Transverse colon (tissue), 4 donors: Measurements from ENCODE around the gene GPR107. TPM values are rescaled to one million over a fixed set of nuclear protein-coding genes. Genes with fewer than 3 reads are reported as not detected.

Experiments used
- DNase-seq: peaks from one replicate; pipeline ENCODE4 v3.0.0-alpha.2; 2019
- H3K27ac ChIP-seq, 4 donors: fragments of 200-600 bp; sonication (generic); 2 replicates each; pipeline ENCODE4 v1.5.1; 2016 to 2018; ENCODE audit warnings: inconsistent platforms in 4 of 4
- H3K27me3 ChIP-seq: fragments of 200-600 bp; sonication (generic); 2 replicates; pipeline ENCODE4 v1.5.1; 2017; ENCODE audit warnings: inconsistent platforms
- H3K36me3 ChIP-seq, 4 donors: fragments of 200-600 bp; sonication (generic); 2 replicates each; pipeline ENCODE4 v1.5.1; 2017 to 2019; ENCODE audit warnings: inconsistent platforms in 4 of 4
- H3K4me1 ChIP-seq, 4 donors: fragments of 200-600 bp; sonication (generic); 2 replicates each; pipeline ENCODE4 v1.5.1; 2017 to 2020; ENCODE audit warnings: inconsistent platforms in 4 of 4
- H3K4me3 ChIP-seq, 4 donors: fragments of 200-600 bp; sonication (generic); 1 replicate in 1 of 4; 2 replicates in 3 of 4; pipeline versions ENCODE4 v1.5.1 to v1.6.1; 2017 to 2019; ENCODE audit warnings: inconsistent platforms in 4 of 4
- H3K9me3 ChIP-seq, 2 donors: fragments of 200-600 bp; sonication (generic); 2 replicates each; pipeline ENCODE4 v1.5.1; 2017 to 2019; ENCODE audit warnings: inconsistent platforms in 2 of 2
- EP300 ChIP-seq: sonication (generic); formaldehyde crosslinking; IDR thresholded peaks from one replicate; pipeline ENCODE4 v1.6.1; 2017; ENCODE audit warnings: antibody characterized with exemption, low read depth
- POLR2A ChIP-seq: fragments of 450-650 bp; IDR thresholded peaks from one replicate; pipeline ENCODE4 v1.6.1; 2016; ENCODE audit warnings: antibody characterized with exemption, mild to moderate bottlenecking, moderate library complexity
- POLR2AphosphoS5 ChIP-seq, 3 donors: sonication (generic); formaldehyde crosslinking; IDR thresholded peaks; one replicate each; pipeline ENCODE4 v1.6.1; 2016; ENCODE audit warnings: antibody characterized with exemption in 3 of 3
- WGBS, 2 donors: methylation state at CpG; one replicate each; pipeline ENCODE4 v1.1.5; 2018; ENCODE audit warnings: low coverage in 1 of 2; 5-methylcytosine and 5-hydroxymethylcytosine counted together
- in situ Hi-C, 4 donors: fragments of 200-750 bp; cut with MboI; loops; one replicate each; pipeline versions ENCODE4 v1.15.0 to v1.15.1; 2017; ENCODE audit warnings: low sequenced_read_pairs in 3 of 4, low pct_ligation_motif_present in 1 of 4, low pct_unique_long_range_greater_than_20kb in 1 of 4
- intact Hi-C: fragments of 100-400 bp; cut with DNase I; formaldehyde crosslinking; loops from one replicate; pipeline ENCODE4 v1.15.1; 2023; ENCODE audit warnings: low total_unique reads
- total RNA-seq, 4 donors: library from RNA; depleted of rRNA; stranded (reverse); fragments of >200 nt; gene quantifications; one replicate each; pipeline ENCODE4 v1.1.0, GENCODE V29; 2016
- TF ChIP-seq, protein P1 (sequence below), 5 experiments: fragments of 200-600 bp in 3 of 5; fragments of 450-650 bp in 2 of 5; sonication (generic) in 3 of 5; IDR thresholded peaks; 1 replicate in 2 of 5; 2 replicates in 3 of 5; pipeline ENCODE4 v1.5.1; 2016 to 2017; ENCODE audit warnings: antibody characterized with exemption in 5 of 5, inconsistent platforms in 3 of 5, mild to moderate bottlenecking in 2 of 5, moderate library complexity in 1 of 5

GPR107 gene
- total RNA-seq, 4 donors from 2014 or later = 25.7 to 33.7 (median 32.7) TPM

DNA sequence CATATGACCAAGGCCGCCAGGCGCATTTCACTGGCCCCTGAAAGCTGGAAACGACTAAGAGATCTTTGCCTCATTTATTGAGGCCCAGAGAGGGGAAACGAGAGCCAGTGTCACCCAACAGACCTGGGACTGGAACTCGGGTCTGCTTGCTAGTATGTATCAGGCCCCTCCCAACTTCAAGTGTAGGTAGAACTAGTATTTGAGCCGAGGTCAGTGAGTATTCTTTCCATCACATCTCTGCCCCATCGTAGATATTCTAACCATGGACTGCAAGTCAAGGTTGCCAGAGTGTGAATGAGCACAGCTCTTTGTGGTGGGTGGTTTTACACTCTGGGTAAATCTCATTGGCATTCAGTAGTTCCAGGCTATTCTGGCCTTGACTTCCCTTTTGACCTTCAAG is 42.2 kb downstream of the GPR107 start:
- in situ Hi-C loops = no loop called here
- Histone ChIP-seq H3K4me3 (no peak overlapping the region), H3K27me3 (no peaks in the 10 kb centered on the region), H3K36me3 (peaks cover 0 to 39% (median 12%) of the 10 kb centered on the region in 4 donors), H3K27ac (no peak overlapping the region), H3K9me3 (no peaks in the 10 kb centered on the region), H3K4me1 (no peaks in the 10 kb centered on the region)
- TF ChIP-seq, protein P1, sequence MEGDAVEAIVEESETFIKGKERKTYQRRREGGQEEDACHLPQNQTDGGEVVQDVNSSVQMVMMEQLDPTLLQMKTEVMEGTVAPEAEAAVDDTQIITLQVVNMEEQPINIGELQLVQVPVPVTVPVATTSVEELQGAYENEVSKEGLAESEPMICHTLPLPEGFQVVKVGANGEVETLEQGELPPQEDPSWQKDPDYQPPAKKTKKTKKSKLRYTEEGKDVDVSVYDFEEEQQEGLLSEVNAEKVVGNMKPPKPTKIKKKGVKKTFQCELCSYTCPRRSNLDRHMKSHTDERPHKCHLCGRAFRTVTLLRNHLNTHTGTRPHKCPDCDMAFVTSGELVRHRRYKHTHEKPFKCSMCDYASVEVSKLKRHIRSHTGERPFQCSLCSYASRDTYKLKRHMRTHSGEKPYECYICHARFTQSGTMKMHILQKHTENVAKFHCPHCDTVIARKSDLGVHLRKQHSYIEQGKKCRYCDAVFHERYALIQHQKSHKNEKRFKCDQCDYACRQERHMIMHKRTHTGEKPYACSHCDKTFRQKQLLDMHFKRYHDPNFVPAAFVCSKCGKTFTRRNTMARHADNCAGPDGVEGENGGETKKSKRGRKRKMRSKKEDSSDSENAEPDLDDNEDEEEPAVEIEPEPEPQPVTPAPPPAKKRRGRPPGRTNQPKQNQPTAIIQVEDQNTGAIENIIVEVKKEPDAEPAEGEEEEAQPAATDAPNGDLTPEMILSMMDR (IDR thresholded peaks at IDR 0.05) = no peak
- TF ChIP-seq POLR2A = no peak
- TF ChIP-seq EP300 = no peak
- no peak for TF ChIP-seq POLR2AphosphoS5 (IDR thresholded peaks at IDR 0.05)
- 82% methylated on average over 7 of the region's 7 CpGs; no CpG with 5 or more reads in 1 of the 2 donors for WGBS, 2 donors
- DNase-seq = no peak
- intact Hi-C loops = no loop called here

DNA sequence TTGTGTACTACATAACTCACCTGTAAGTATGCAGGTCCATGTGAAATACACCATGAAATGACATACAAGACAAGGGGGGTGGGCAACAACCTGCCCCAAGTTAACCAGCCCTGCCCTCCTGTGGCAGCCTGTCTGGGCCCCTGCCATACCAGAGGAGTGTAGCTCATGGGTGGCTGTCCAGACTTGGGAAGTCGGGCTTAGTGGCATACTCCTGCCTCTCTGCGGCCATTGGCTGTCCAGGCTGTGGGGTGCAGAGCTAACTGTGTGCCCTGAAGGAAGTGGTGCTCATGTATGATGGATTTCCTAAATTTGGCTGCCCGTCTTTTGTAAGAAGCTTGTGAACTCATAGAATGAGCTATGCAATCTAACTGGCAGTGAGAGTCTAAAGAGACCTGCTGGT is 47.0 kb downstream of the GPR107 start:
- Histone ChIP-seq H3K9me3 (no peaks in the 10 kb centered on the region), H3K36me3 (peaks cover 0 to 26% (median 13%) of the 10 kb centered on the region in 4 donors), H3K4me3 (no peak overlapping the region), H3K4me1 (no peaks in the 10 kb centered on the region), H3K27me3 (no peaks in the 10 kb centered on the region), H3K27ac (no peak overlapping the region)
- TF ChIP-seq, protein P1 (IDR thresholded peaks at IDR 0.05) = no peak
- TF ChIP-seq EP300 (no peak), POLR2A (no peak), POLR2AphosphoS5 (IDR thresholded peaks at IDR 0.05) (no peak)
- DNase-seq = no peak
- in situ Hi-C loops = loop anchor here in 2 of 4 donors (25.0 kb wide), 2 partner anchors 137 to 237 kb away; no protein-coding TSS in a partner anchor
- WGBS, 2 donors = 90% methylated on average over 3 of the region's 3 CpGs; no CpG with 5 or more reads in 1 of the 2 donors
- intact Hi-C loops = no loop called here

DNA sequence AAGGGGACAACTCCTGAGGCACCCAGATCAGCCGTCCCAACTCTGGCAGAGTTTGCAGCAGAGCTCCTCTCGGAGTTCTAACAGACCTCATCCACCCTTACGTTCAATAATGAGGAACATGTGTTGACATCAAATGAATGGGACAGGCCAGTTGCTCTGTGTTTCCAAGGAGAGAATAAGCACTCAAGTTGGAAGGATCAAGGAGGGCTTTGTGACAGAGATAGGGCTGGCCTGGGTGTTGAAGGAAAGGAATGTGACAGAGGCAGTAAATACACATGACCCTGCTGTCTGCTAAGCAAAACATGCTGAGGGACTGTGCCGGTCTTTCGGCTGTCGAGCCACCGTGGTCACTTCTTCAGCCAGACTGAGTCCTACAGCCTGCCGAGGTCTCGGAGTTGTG is 48.2 kb downstream of the GPR107 start:
- 92% methylated on average over 9 of the region's 9 CpGs; no CpG with 5 or more reads in 1 of the 2 donors for WGBS, 2 donors
- Histone ChIP-seq H3K27me3 (no peaks in the 10 kb centered on the region), H3K27ac (no peak overlapping the region), H3K36me3 (peaks cover 0 to 26% (median 11%) of the 10 kb centered on the region in 4 donors), H3K4me1 (no peaks in the 10 kb centered on the region), H3K9me3 (no peaks in the 10 kb centered on the region), H3K4me3 (no peak overlapping the region)
- in situ Hi-C loops (loop anchor here in 2 of 4 donors (25.0 kb wide), 2 partner anchors 135 to 235 kb away; no protein-coding TSS in a partner anchor), intact Hi-C loops (no loop called here)
- no peak for TF ChIP-seq POLR2A
- TF ChIP-seq, protein P1 (IDR thresholded peaks at IDR 0.05) = no peak
- TF ChIP-seq POLR2AphosphoS5 (IDR thresholded peaks at IDR 0.05) = no peak
- no peak for TF ChIP-seq EP300
- DNase-seq = no peak

DNA sequence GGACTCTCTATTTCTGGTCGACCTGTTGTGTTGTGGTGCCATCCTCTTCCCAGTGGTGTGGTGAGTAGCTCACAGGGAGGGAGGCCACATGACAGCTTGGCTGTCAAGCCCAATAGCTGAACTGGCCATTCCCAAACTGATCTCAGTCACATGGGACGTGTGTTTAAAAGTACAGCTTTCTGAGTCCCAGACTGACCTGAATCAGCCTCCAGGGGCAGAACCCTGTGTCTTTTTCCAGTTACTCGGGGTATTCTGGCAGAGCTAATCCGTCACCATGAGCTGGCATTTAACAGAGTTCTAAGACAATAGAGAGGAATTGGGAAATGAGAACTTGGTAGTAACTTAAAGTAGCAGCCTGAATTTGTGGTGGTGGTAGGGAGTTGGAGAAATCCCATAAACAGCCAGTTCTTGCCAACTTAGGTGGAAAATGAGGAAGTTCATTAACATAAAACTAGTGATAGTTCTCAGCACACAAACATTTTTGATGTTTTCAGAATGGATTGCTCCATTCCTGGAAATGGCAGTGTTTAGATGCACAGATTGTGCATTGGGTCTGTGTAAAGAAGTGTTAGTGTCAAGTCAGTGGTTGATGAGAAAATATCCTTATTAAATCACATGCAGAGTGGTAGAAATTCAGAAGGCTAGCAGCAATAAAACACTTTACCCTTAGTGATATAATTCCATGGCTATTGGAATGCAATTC is 50.9 kb downstream of the GPR107 start:
- no peak overlapping the region for H3K4me3 ChIP-seq
- in situ Hi-C loops = loop anchor here in 3 of 4 donors (5.0 to 25.0 kb wide), 3 partner anchors 123 to 233 kb away; no protein-coding TSS in a partner anchor
- H3K36me3 ChIP-seq = peaks cover 0 to 28% (median 11%) of the 10 kb centered on the region in 4 donors
- intact Hi-C loops = loop anchor here (5.0 kb wide), 2 partner anchors 128 to 243 kb away; no protein-coding TSS in a partner anchor
- no peak overlapping the region for H3K27ac ChIP-seq
- no peaks in the 10 kb centered on the region for H3K27me3 ChIP-seq
- no peak for DNase-seq
- no peak for TF ChIP-seq EP300
- no peak for TF ChIP-seq POLR2A
- no peak for TF ChIP-seq POLR2AphosphoS5 (IDR thresholded peaks at IDR 0.05)
- TF ChIP-seq, protein P1 (IDR thresholded peaks at IDR 0.05) = no peak
- H3K9me3 ChIP-seq = no peaks in the 10 kb centered on the region
- WGBS, 2 donors = 80 to 90% methylated on average over 2 to 4 of the region's 4 CpGs
- H3K4me1 ChIP-seq = no peaks in the 10 kb centered on the region
